Common myeloid progenitor, CD34-positive (primary cell): ENCODE data around the gene AGAP2.
"Not testable (repeated sequence)": the region's sequence is repeated elsewhere in the genome, so short reads cannot be mapped to it uniquely, and the experiment has no call there.

ENCODE experiments used
- CTCF ChIA-PET: fragments of 350-600 bp; sonication (Branson Sonifier 250); formaldehyde crosslinking; loops from one replicate; lab custom pipeline; 2021; ENCODE audit warnings: antibody characterized with exemption; lab: Charles Lee
- POLR2A ChIA-PET: fragments of 350-600 bp; sonication (Branson Sonifier 250); formaldehyde crosslinking; loops from one replicate; lab custom pipeline; 2021; ENCODE audit warnings: antibody characterized with exemption; lab: Charles Lee
- DNase-seq, 3 donors: peaks; one replicate each; pipeline versions ENCODE4 v3.0.0 to v3.0.0-alpha.2; 2013
- H3K27ac ChIP-seq, 2 experiments: 1 replicate in 1 of 2; 2 replicates in 1 of 2; pipeline ENCODE4 v1.7.0; 2013; ENCODE audit warnings: inconsistent platforms in 2 of 2, low read length in 2 of 2, mild to moderate bottlenecking in 2 of 2, low read depth in 1 of 2, moderate library complexity in 1 of 2; ENCODE audit not compliant: severe bottlenecking in 2 of 2, insufficient read depth in 1 of 2, poor library complexity in 1 of 2
- H3K27me3 ChIP-seq, 5 experiments: replicated peaks in 2 of 5; 1 replicate in 3 of 5; 2 replicates in 2 of 5; pipeline versions ENCODE4 v1.6.1 to v1.7.0; 2013; ENCODE audit warnings: low read length in 4 of 5, mild to moderate bottlenecking in 2 of 5, moderate library complexity in 2 of 5, inconsistent platforms in 1 of 5; ENCODE audit not compliant: insufficient read depth in 5 of 5, control insufficient read depth in 4 of 5
- H3K36me3 ChIP-seq, 4 experiments: 1 replicate in 2 of 4; 2 replicates in 2 of 4; pipeline versions ENCODE4 v1.6.1 to v1.7.0; 2013; ENCODE audit warnings: low read length in 3 of 4, control low read depth in 1 of 4, mild to moderate bottlenecking in 1 of 4; ENCODE audit not compliant: control insufficient read depth in 4 of 4, insufficient read depth in 4 of 4
- H3K4me1 ChIP-seq, 4 experiments: 1 replicate in 3 of 4; 2 replicates in 1 of 4; pipeline versions ENCODE4 v1.6.1 to v1.7.1; 2013; ENCODE audit warnings: low read length in 3 of 4, mild to moderate bottlenecking in 3 of 4, control low read depth in 1 of 4, inconsistent platforms in 1 of 4, moderate library complexity in 1 of 4; ENCODE audit not compliant: control insufficient read depth in 4 of 4, insufficient read depth in 4 of 4; ENCODE audit errors: control extremely low read depth in 1 of 4
- H3K4me3 ChIP-seq, 7 experiments: 1 replicate in 4 of 7; 2 replicates in 3 of 7; pipeline versions ENCODE4 v1.5.1 to v1.7.0; 2013; ENCODE audit warnings: mild to moderate bottlenecking in 7 of 7, low read length in 6 of 7, moderate library complexity in 6 of 7, inconsistent platforms in 2 of 7, low read depth in 2 of 7, control low read depth in 1 of 7; ENCODE audit not compliant: insufficient read depth in 4 of 7, control insufficient read depth in 1 of 7; ENCODE audit errors: extremely low read depth in 1 of 7
- H3K9me3 ChIP-seq, 5 experiments: 1 replicate in 4 of 5; 2 replicates in 1 of 5; pipeline versions ENCODE4 v1.6.1 to v1.7.1; 2013; ENCODE audit warnings: low read length in 4 of 5, mild to moderate bottlenecking in 2 of 5, inconsistent platforms in 1 of 5, low read depth in 1 of 5, moderate library complexity in 1 of 5; ENCODE audit not compliant: control insufficient read depth in 4 of 5, insufficient read depth in 2 of 5; ENCODE audit errors: control extremely low read depth in 1 of 5
- WGBS: methylation state at CpG from one replicate; pipeline ENCODE4 v1.1.5; 2013; ENCODE audit not compliant: insufficient coverage; 5-methylcytosine and 5-hydroxymethylcytosine counted together

Gene AGAP2

DNA sequence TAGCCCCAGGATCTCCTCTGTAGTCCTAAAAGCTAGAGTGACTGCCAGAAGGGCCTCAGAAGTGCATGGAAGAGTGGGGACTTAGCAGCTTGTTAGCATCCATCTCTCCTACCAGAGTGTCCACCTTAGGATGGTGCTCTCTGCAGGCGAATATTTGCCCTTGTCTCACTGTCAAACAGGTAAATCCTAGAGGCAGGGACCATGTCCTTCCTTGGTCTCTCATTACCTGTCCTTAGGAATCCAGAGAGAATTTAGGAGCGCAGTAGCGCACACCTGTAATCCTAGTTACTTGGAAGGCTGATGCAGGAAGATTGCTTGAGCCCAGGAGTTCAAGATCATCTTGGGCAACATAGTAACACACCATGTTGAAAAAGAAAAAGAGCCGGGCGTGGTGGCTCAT, 21.4 kb downstream of the AGAP2 start:
- H3K36me3 ChIP-seq = peaks cover 31 to 76% (median 59%) of the 10 kb centered on the region in 4 experiments
- POLR2A ChIA-PET = no interaction called here

DNA sequence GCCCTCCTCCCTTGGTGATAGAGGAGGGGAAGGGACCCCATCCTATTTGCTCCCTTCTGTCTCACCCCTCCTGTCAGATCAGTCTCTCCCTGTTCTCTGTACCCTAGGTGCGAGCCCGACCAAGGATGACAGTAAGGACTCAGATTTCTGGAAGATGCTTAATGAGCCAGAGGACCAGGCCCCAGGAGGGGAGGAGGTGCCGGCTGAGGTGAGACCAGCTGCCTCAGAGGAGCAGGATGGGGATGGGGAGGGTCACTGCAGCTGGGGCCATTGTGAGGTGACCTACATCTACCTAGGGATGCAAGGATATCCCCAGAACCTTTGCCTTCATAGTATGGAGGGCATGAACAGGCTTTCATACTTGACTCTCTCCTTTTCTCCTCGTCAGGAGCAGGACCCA, 22.2 kb downstream of the AGAP2 start:
- 100% methylated on average over 1 of the region's 4 CpGs for WGBS
- H3K4me3 ChIP-seq = no peak overlapping the region
- no peak for DNase-seq
- ChIA-PET CTCF (no interaction called here), POLR2A (no interaction called here)
- no peaks in the 10 kb centered on the region for H3K27me3 ChIP-seq
- H3K4me1 ChIP-seq = no peaks in the 10 kb centered on the region
- no peak overlapping the region for H3K27ac ChIP-seq
- H3K9me3 ChIP-seq = peaks cover 0 to 6% (median 0%) of the 10 kb centered on the region in 5 experiments
- peaks cover 30 to 76% (median 57%) of the 10 kb centered on the region in 4 experiments for H3K36me3 ChIP-seq

More for the DNA sequence above, 21.4 kb downstream of the AGAP2 start:
- DNase-seq = no peak
- Histone ChIP-seq H3K27me3 (no peaks in the 10 kb centered on the region), H3K4me1 (no peaks in the 10 kb centered on the region), H3K9me3 (peaks cover 0 to under 1% (median 0%) of the 10 kb centered on the region in 5 experiments), H3K27ac (no peak overlapping the region), H3K4me3 (no peak overlapping the region)
- CTCF ChIA-PET = no interaction called here
- 100% methylated on average over 3 of the region's 5 CpGs for WGBS

DNA sequence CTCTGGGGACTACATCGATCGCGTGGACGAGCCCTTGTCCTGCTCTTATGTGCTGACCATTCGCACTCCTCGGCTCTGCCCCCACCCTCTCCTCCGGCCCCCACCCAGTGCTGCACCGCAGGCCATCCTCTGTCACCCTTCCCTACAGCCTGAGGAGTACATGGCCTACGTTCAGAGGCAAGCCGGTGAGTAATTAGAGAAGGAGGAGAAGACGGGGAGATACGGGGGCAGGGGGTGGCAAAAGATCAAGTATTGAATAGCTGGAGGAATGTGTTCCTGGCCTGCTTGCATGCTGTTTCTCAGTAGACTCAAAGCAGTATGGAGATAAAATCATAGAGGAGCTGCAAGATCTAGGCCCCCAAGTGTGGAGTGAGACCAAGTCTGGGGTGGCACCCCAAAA, 22.8 kb downstream of the AGAP2 start:
- H3K36me3 ChIP-seq = peaks cover 27 to 73% (median 54%) of the 10 kb centered on the region in 4 experiments

DNA sequence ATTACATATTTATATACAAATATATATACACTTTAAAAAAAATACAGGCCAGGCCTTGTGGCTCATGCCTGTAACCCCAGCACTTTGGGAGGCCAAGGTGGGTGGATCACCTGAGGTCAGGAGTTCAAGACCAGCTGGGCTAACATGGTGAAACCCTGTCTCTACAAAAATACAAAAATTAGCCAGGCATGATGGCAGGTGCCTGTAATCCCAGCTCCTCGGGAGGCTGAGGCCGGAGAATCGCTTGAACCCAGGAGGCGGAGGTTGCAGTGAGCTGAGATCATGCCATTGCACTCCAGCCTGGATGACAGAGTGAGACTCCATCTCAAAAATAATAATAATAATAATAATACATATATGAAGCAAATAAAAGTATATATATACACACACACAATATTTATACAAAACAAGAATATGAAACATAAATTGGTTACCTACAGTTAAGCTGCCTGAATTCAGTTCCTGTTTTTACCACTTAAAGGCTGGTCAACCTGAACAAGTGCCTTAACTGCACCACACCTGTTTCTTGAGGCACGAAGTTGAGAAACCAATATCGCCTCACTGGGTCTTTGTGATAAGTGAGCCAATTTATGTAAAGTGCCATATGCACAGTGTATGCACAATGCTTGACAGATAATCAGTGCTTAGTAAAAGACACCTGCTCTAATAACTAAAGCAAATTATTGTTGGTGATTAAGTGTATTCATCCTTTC, 23.4 kb downstream of the AGAP2 start:
- H3K36me3 ChIP-seq = peaks cover 27 to 69% (median 49%) of the 10 kb centered on the region in 4 experiments
- H3K9me3 ChIP-seq, H3K27ac ChIP-seq, H3K4me1 ChIP-seq, POLR2A ChIA-PET, CTCF ChIA-PET, H3K27me3 ChIP-seq, H3K4me3 ChIP-seq, DNase-seq: not testable (repeated sequence)
- 87% methylated on average over 5 of the region's 6 CpGs for WGBS

More for the DNA sequence above, 22.8 kb downstream of the AGAP2 start:
- H3K27ac ChIP-seq = no peak overlapping the region
- no peaks in the 10 kb centered on the region for H3K4me1 ChIP-seq
- WGBS = 100% methylated on average over 4 of the region's 12 CpGs
- ChIA-PET CTCF (no interaction called here), POLR2A (no interaction called here)
- no peak for DNase-seq
- H3K27me3 ChIP-seq = no peaks in the 10 kb centered on the region
- H3K4me3 ChIP-seq = no peak overlapping the region
- H3K9me3 ChIP-seq = peaks cover 0 to 6% (median 0%) of the 10 kb centered on the region in 5 experiments

DNA sequence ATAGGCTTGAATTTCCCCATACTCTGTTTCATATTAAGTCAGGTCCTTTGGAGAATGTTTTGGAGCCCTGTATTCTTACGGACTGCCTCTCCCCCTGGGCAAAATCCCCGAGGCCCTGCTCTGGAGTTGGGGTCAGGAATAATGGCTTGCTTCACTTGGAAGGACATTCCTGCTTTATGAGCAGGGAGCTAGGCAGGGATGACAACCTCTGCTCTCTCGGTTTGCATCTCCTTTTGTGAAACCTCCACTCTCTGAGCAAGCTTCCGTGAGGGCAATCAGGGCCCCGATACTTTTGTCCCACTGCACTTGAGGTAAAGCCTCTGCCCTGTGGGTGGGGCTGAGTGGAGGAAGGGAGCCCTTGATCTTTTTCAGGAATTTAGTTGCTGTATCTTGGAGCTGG, 25.3 kb downstream of the AGAP2 start:
- ChIA-PET CTCF (interaction anchor here (1.1 to 1.4 kb wide), 4 partner anchors 10 to 44 kb away, joined by 3 to 5 read pairs (median 4); no protein-coding TSS in a partner anchor), POLR2A (no interaction called here)
- peaks cover 0 to 6% (median 0%) of the 10 kb centered on the region in 5 experiments for H3K9me3 ChIP-seq
- H3K36me3 ChIP-seq = peaks cover 23 to 49% (median 31%) of the 10 kb centered on the region in 4 experiments
- H3K4me3 ChIP-seq = no peak overlapping the region
- no peaks in the 10 kb centered on the region for H3K27me3 ChIP-seq
- no peak for DNase-seq
- H3K27ac ChIP-seq = no peak overlapping the region
- WGBS = 100% methylated on average over 4 of the region's 5 CpGs
- H3K4me1 ChIP-seq = peaks cover 0 to 3% (median 0%) of the 10 kb centered on the region in 4 experiments

DNA sequence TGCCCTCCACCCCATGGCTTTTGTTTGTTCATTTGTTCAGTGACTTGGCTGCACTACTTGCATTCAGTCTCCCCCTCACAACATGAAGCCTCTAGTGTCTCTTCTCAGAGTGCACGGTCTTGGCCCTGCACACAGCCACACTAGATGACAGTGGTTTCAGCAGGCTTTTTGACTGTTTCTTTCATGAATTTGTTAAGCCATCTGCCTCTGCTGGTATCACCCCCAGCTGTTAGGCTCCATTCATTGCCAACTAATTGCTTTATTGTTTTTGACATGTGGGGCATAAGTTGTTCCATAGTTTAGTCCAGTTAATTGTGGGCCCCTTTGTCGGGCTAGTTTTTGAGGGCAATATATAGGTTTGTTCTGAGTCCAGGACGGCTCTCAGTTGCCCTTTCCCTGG, 25.8 kb downstream of the AGAP2 start:
- H3K27ac ChIP-seq = no peak overlapping the region
- DNase-seq = no peak
- peaks cover 0 to 6% (median 0%) of the 10 kb centered on the region in 5 experiments for H3K9me3 ChIP-seq
- no peaks in the 10 kb centered on the region for H3K27me3 ChIP-seq
- H3K36me3 ChIP-seq = peaks cover 20 to 44% (median 27%) of the 10 kb centered on the region in 4 experiments
- H3K4me3 ChIP-seq = no peak overlapping the region
- WGBS = 100% methylated on average over 2 of the region's 3 CpGs
- peaks cover 0 to 3% (median 0%) of the 10 kb centered on the region in 4 experiments for H3K4me1 ChIP-seq
- CTCF ChIA-PET = interaction anchor here (1.1 to 1.3 kb wide), 2 partner anchors 10 to 16 kb away, joined by 3 to 4 read pairs; no protein-coding TSS in a partner anchor
- POLR2A ChIA-PET = no interaction called here

DNA sequence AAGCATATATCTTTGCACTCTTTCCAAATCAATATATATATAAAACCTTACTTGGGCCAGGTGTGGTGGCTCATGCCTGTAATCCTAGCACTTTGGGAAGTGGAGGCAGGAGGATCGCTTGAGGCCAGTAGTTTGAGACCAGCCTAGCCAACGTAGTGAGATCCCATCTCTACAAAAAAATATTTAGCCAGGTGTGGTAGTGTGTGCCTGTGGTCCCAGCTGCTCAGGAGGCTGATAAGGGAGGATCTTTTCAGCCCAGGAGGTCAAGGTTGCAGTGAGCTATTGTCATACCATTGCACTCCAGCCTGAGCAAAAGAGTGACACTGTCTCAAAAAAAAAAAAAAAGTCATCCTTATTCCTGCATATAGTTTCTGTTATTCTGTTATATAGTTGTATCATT, 30.2 kb downstream of the AGAP2 start:
- POLR2A ChIA-PET = interaction anchor here (1.3 kb wide), 1 partner anchor 14 kb away, joined by 3 read pairs; the partner anchor contains the start of gene OS9
- Histone ChIP-seq H3K9me3 (peaks cover 1 to 14% (median 2%) of the 10 kb centered on the region in 5 experiments), H3K27ac (no peak overlapping the region), H3K27me3 (no peaks in the 10 kb centered on the region), H3K36me3 (peaks cover 10 to 42% (median 19%) of the 10 kb centered on the region in 4 experiments), H3K4me3 (no peak overlapping the region), H3K4me1 (peaks cover 0 to 3% (median 0%) of the 10 kb centered on the region in 4 experiments)
- no peak for DNase-seq
- CTCF ChIA-PET = interaction anchor here (0.6 to 2.7 kb wide), 3 partner anchors 11 to 35 kb away, joined by 3 to 8 read pairs (median 3); no protein-coding TSS in a partner anchor
- WGBS = no CpG with 5 or more reads among the region's 2 CpGs
